Panc1 (cell line): ENCODE measurements around the gene KERA. TPM values are rescaled to one million over a fixed set of nuclear protein-coding genes. Genes with fewer than 3 reads are reported as not detected.

ENCODE experiments used
- ATAC-seq: fragments of 200-7000 bp; cut with Tn5 transposase; 2 replicates; pipeline ENCODE4 v1.9.1; 2020; ENCODE audit warnings: mild to moderate bottlenecking, moderate library complexity
- BruUV-seq: library from RNA; stranded (reverse); fragments of 400-500 nt; replicated peaks from 2 replicates; lab custom pipeline; 2021; lab: Mats Ljungman, UMichigan
- CTCF ChIA-PET: fragments of 300-600 bp; sonication (Branson Sonifier 250); formaldehyde crosslinking; loops from one replicate; lab custom pipeline; 2022; ENCODE audit warnings: antibody characterized with exemption; lab: Charles Lee
- POLR2A ChIA-PET: fragments of 300-600 bp; sonication (Branson Sonifier 250); formaldehyde crosslinking; loops from one replicate; lab custom pipeline; 2022; ENCODE audit warnings: antibody characterized with exemption; lab: Charles Lee
- DNase-seq: peaks from one replicate; pipeline ENCODE4 v3.0.0-alpha.2; 2010; ENCODE audit warnings: low read depth, low spot score
- H3K27ac ChIP-seq: 2 replicates; pipeline ENCODE4 v1.5.1; 2011; ENCODE audit warnings: mild to moderate bottlenecking, low read length, inconsistent platforms
- H3K27me3 ChIP-seq: fragments of 200-500 bp; sonication (Bioruptor generic); 2 replicates; pipeline ENCODE4 v1.6.0; 2014; ENCODE audit warnings: low read length, inconsistent platforms; ENCODE audit not compliant: control insufficient read depth, insufficient read depth
- H3K36me3 ChIP-seq: fragments of 200-500 bp; sonication (Bioruptor generic); 2 replicates; pipeline ENCODE4 v1.5.1; 2014; ENCODE audit warnings: inconsistent platforms, mild to moderate bottlenecking, low read length, moderate library complexity; ENCODE audit not compliant: control insufficient read depth, insufficient read depth
- H3K4me1 ChIP-seq: 2 replicates; pipeline ENCODE4 v1.5.1; 2011; ENCODE audit warnings: inconsistent platforms, mild to moderate bottlenecking, low read length, moderate library complexity; ENCODE audit not compliant: control insufficient read depth, insufficient read depth
- H3K4me3 ChIP-seq, 2 experiments: 2 replicates each; pipeline ENCODE4 v1.5.1; 2011 to 2012; ENCODE audit warnings: low read depth in 2 of 2, low read length in 2 of 2, mild to moderate bottlenecking in 2 of 2, inconsistent platforms in 1 of 2, moderate library complexity in 1 of 2
- H3K9me3 ChIP-seq: fragments of 200-500 bp; sonication (Bioruptor generic); 2 replicates; pipeline ENCODE4 v1.5.1; 2014; ENCODE audit warnings: low read depth, mild to moderate bottlenecking, inconsistent platforms, low read length, moderate library complexity; ENCODE audit not compliant: control insufficient read depth, insufficient read depth
- POLR2AphosphoS5 ChIP-seq: IDR thresholded peaks from 2 replicates; pipeline ENCODE4 v1.6.1; 2012; ENCODE audit warnings: mild to moderate bottlenecking, low read depth, low read length, moderate library complexity
- SIN3A ChIP-seq: IDR thresholded peaks from 2 replicates; pipeline ENCODE4 v1.6.1; 2012; ENCODE audit warnings: low read depth, mild to moderate bottlenecking, low read length, moderate library complexity, borderline replicate concordance; ENCODE audit not compliant: insufficient read depth
- TCF7L2 ChIP-seq: IDR thresholded peaks from 2 replicates; pipeline ENCODE4 v1.6.1; 2011; ENCODE audit warnings: mild to moderate bottlenecking, low read depth, low read length, inconsistent platforms
- in situ Hi-C: cut with HindIII; loops from 2 replicates; pipeline ENCODE4 v1.10.0; 2016; ENCODE audit warnings: low sequenced_read_pairs, low pct_unique_long_range_greater_than_20kb
- intact Hi-C: fragments of 100-400 bp; cut with micrococcal nuclease; formaldehyde crosslinking; loops from one replicate; pipeline ENCODE4 v1.10.0; 2022; ENCODE audit not compliant: unreplicated experiment
- total RNA-seq: library from RNA; stranded (reverse); gene quantifications from one replicate; pipeline ENCODE4 v1.2.1, GENCODE V29; 2021; ENCODE audit not compliant: unreplicated experiment
- TF ChIP-seq, protein P1 (sequence below), 2 experiments: IDR thresholded peaks; 2 replicates each; pipeline ENCODE4 v1.6.1; 2011 to 2012; ENCODE audit warnings: low read depth in 2 of 2, control low read depth in 1 of 2, low read length in 1 of 2, mild to moderate bottlenecking in 1 of 2, moderate library complexity in 1 of 2; ENCODE audit not compliant: insufficient read depth in 1 of 2
- TF ChIP-seq, protein P2 (sequence below): fragments of 450-650 bp; IDR thresholded peaks from 2 replicates; pipeline ENCODE4 v1.5.1; 2017; ENCODE audit warnings: mild to moderate bottlenecking

KERA gene
- total RNA-seq, 1 experiment from 2014 or later = not detected

DNA sequence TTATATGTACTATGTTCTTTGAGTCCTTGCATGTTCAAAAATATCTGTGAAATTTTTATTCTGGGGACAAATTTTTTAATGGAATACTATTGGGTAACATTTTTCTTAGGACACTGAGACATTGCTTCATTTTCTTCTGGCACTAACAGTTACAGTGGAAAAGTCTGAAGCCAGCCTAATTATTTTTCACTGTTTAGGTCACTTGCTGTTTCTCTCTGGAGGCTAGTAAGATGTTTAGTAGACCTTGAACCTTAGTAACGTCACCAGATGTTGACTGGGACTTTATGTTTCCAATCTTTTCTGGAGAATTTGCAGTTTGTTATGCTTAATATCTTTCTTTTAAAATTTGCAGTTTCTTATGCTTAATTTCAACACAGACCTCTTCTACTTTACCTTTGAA lies 40.8 kb downstream of the KERA start:
- intact Hi-C loops (no loop called here), in situ Hi-C loops (no loop called here)
- no peaks in the 10 kb centered on the region for H3K36me3 ChIP-seq

DNA sequence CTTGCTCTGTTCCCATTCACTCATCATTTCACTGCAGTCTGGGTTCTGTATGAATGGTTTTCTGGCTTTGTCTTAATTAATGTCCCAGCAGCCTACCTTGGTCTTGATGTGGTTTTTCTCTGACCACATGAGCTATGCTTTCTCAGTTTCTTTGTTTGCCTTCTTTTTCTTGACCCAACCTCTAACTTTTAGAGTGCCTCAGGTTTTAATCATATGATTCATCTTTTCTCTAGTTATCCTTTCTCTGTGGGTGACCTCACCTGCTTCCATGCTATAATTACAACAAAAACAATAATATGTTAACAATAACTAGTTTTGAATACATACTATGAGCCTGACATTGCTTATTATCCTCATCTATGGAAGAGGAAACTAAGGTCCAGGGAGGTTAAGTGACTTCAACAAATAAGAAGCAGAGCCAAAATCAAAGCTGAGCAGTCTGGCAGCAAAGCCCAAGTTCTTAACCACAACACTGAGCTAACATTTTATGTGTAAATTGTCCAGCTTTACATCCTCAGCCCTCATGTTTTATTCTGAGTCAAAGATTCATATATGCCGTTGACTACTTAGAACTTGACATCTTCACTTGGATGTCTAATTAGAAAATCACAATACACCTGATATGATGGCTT lies 48.4 kb downstream of the KERA start:
- TF ChIP-seq, protein P1, sequence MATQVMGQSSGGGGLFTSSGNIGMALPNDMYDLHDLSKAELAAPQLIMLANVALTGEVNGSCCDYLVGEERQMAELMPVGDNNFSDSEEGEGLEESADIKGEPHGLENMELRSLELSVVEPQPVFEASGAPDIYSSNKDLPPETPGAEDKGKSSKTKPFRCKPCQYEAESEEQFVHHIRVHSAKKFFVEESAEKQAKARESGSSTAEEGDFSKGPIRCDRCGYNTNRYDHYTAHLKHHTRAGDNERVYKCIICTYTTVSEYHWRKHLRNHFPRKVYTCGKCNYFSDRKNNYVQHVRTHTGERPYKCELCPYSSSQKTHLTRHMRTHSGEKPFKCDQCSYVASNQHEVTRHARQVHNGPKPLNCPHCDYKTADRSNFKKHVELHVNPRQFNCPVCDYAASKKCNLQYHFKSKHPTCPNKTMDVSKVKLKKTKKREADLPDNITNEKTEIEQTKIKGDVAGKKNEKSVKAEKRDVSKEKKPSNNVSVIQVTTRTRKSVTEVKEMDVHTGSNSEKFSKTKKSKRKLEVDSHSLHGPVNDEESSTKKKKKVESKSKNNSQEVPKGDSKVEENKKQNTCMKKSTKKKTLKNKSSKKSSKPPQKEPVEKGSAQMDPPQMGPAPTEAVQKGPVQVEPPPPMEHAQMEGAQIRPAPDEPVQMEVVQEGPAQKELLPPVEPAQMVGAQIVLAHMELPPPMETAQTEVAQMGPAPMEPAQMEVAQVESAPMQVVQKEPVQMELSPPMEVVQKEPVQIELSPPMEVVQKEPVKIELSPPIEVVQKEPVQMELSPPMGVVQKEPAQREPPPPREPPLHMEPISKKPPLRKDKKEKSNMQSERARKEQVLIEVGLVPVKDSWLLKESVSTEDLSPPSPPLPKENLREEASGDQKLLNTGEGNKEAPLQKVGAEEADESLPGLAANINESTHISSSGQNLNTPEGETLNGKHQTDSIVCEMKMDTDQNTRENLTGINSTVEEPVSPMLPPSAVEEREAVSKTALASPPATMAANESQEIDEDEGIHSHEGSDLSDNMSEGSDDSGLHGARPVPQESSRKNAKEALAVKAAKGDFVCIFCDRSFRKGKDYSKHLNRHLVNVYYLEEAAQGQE (IDR thresholded peaks at IDR 0.05; ENCODE audit: insufficient read depth in 1 of 2, low read depth in 2 of 2, low read length in 1 of 2) = no peak
- no peak for TF ChIP-seq TCF7L2
- TF ChIP-seq, protein P2, sequence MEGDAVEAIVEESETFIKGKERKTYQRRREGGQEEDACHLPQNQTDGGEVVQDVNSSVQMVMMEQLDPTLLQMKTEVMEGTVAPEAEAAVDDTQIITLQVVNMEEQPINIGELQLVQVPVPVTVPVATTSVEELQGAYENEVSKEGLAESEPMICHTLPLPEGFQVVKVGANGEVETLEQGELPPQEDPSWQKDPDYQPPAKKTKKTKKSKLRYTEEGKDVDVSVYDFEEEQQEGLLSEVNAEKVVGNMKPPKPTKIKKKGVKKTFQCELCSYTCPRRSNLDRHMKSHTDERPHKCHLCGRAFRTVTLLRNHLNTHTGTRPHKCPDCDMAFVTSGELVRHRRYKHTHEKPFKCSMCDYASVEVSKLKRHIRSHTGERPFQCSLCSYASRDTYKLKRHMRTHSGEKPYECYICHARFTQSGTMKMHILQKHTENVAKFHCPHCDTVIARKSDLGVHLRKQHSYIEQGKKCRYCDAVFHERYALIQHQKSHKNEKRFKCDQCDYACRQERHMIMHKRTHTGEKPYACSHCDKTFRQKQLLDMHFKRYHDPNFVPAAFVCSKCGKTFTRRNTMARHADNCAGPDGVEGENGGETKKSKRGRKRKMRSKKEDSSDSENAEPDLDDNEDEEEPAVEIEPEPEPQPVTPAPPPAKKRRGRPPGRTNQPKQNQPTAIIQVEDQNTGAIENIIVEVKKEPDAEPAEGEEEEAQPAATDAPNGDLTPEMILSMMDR = no peak
- no peak for TF ChIP-seq POLR2AphosphoS5
- TF ChIP-seq SIN3A = no peak
- DNase-seq (no peak), ATAC-seq (no peak)
- CTCF ChIA-PET = interaction anchor here (0.7 kb wide), 1 partner anchor 63 kb away, joined by 4 read pairs; no protein-coding TSS in a partner anchor
- Histone ChIP-seq H3K27me3 (no peaks in the 10 kb centered on the region), H3K27ac (no peak overlapping the region), H3K4me1 (no peaks in the 10 kb centered on the region), H3K36me3 (no peaks in the 10 kb centered on the region), H3K4me3 (no peak overlapping the region), H3K9me3 (no peaks in the 10 kb centered on the region)
- no TSS peak for BruUV-seq
- POLR2A ChIA-PET = interaction anchor here (0.6 kb wide), 1 partner anchor 8 kb away, joined by 3 read pairs; no protein-coding TSS in a partner anchor
- in situ Hi-C loops (no loop called here), intact Hi-C loops (no loop called here)

More for the DNA sequence above, 40.8 kb downstream of the KERA start:
- DNase-seq (no peak), ATAC-seq (no peak)
- Histone ChIP-seq H3K27ac (no peak overlapping the region), H3K9me3 (no peaks in the 10 kb centered on the region), H3K4me1 (no peaks in the 10 kb centered on the region), H3K4me3 (no peak overlapping the region), H3K27me3 (no peaks in the 10 kb centered on the region)
- POLR2A ChIA-PET = interaction anchor here (0.6 kb wide), 2 partner anchors 8 to 39 kb away, joined by 3 read pairs; no protein-coding TSS in a partner anchor
- BruUV-seq = no TSS peak
- CTCF ChIA-PET = no interaction called here
- TF ChIP-seq, protein P1 (IDR thresholded peaks at IDR 0.05; ENCODE audit: insufficient read depth in 1 of 2, low read depth in 2 of 2, low read length in 1 of 2) = no peak
- TF ChIP-seq SIN3A (no peak), POLR2AphosphoS5 (no peak), TCF7L2 (no peak)
- TF ChIP-seq, protein P2 = no peak
